Retinal pigment epithelial cell (primary cell): Measurements from ENCODE around the gene ABCG4.
"Not testable (repeated sequence)": the region's sequence is repeated elsewhere in the genome, so short reads cannot be mapped to it uniquely, and the experiment has no call there.

Experiments
- DNase-seq: peaks from one replicate; pipeline ENCODE4 v3.0.0-alpha.2; 2010; ENCODE audit warnings: low read depth
- H3K4me3 ChIP-seq: 2 replicates; pipeline ENCODE4 v1.5.1; 2011; ENCODE audit warnings: mild to moderate bottlenecking, low read length, control low read depth, moderate library complexity
- CTCF ChIP-seq: conservative IDR thresholded peaks from 2 replicates; pipeline ENCODE4 v1.5.1; 2011; ENCODE audit warnings: low read depth, low read length, control low read depth, inconsistent platforms

Gene ABCG4

GRCh38 chr11:119166368-119167076 lies 17.7 kb downstream of the ABCG4 start:
- TF ChIP-seq CTCF: no peak
- DNase-seq: peak; percentile 49
- H3K4me3 ChIP-seq: no peak overlapping the region

DNA sequence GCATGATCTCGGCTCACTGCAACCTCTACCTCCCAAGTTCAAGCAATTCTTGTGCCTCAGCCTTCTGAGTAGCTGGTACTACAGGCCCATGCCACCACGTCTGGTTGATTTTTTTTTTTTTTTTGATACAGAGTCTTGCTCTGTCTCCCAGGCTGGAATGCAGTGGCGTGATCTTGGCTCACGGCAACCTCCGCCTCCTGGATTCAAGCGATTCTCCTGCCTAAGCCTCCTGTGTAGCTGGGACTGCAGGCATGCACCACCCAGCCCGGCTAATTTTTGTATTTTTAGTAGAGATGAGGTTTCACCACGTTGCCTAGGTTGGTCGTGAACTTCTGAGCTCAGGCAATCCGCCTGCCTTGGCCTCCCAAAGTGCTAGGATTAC lies 18.2 kb downstream of the ABCG4 start:
- not testable (repeated sequence) for DNase-seq, H3K4me3 ChIP-seq

DNA sequence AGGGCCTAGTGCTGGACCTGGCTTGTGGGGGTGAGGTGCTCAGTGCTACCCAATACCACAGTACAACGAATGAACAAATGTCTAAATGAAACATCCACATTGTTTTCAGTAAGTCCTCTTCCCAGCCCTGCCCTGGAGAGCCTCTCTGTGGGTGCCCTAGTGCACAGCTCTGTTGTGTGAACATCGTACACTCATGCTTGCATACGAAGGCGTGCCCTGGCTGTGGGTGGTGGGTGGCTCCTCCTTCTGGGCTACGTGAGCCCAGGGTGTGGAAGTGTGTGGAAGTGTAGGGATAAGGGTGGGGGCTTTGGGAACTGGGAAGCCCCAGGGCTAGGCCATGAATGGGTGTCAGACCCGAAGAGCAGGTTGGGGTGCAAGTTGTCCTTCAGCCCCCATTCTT lies 19.1 kb downstream of the ABCG4 start:
- no peak for TF ChIP-seq CTCF
- no peak overlapping the region for H3K4me3 ChIP-seq
- DNase-seq: no peak

- peak within 1 kb of the TSS; percentile 63 for H3K4me3 ChIP-seq
- TF ChIP-seq CTCF: peak; percentile 83
- DNase-seq: peak; percentile 48
Measured at GRCh38 chr11:119168471-119169281, 19.8 kb downstream of the ABCG4 start, which contains the start of gene NLRX1. NLRX1 (plus strand) TSS chr11:119168725; CDS start chr11:119171404, 2,679 bp downstream.

DNA sequence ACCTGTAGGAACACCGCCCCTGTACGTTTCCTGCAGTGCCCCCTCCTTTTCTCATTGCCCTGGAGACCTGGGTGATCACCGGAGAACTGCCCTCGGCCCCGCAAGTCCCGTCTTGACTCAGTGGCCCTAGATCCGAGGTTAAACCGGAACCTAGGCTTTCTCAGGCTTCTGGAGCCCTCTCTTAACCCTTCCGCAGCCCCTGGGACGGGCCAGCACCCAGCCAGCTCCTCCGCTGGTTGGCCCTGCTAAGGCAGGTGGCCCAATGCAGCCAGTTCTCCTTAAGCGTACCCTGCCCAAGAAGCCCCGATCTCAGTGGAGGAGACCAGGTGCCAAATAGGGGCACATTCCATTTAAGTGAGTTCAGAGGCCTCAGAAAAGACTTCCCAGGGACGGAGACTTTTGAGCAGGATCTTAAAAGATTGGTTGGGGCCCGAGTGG lies 20.4 kb downstream of the ABCG4 start:
- peak overlapping the region; percentile 63 for H3K4me3 ChIP-seq
- peak; percentile 51 for DNase-seq
- no peak for TF ChIP-seq CTCF

GRCh38 chr11:119172513-119172912 lies 23.7 kb downstream of the ABCG4 start:
- DNase-seq: no peak
- H3K4me3 ChIP-seq: no peak overlapping the region
- TF ChIP-seq CTCF: no peak

DNA sequence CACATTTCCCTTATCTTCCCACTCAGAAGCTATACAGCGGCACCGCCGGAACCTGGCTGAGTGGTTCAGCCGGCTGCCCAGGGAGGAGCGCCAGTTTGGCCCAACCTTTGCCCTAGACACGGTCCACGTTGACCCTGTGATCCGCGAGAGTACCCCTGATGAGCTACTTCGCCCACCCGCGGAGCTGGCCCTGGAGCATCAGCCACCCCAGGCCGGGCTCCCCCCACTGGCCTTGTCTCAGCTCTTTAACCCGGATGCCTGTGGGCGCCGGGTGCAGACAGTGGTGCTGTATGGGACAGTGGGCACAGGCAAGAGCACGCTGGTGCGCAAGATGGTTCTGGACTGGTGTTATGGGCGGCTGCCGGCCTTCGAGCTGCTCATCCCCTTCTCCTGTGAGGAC lies 24.6 kb downstream of the ABCG4 start:
- H3K4me3 ChIP-seq: no peak overlapping the region
- DNase-seq: no peak
- TF ChIP-seq CTCF: no peak
